ENCODE measurements around the gene MYO1G.

DNA sequence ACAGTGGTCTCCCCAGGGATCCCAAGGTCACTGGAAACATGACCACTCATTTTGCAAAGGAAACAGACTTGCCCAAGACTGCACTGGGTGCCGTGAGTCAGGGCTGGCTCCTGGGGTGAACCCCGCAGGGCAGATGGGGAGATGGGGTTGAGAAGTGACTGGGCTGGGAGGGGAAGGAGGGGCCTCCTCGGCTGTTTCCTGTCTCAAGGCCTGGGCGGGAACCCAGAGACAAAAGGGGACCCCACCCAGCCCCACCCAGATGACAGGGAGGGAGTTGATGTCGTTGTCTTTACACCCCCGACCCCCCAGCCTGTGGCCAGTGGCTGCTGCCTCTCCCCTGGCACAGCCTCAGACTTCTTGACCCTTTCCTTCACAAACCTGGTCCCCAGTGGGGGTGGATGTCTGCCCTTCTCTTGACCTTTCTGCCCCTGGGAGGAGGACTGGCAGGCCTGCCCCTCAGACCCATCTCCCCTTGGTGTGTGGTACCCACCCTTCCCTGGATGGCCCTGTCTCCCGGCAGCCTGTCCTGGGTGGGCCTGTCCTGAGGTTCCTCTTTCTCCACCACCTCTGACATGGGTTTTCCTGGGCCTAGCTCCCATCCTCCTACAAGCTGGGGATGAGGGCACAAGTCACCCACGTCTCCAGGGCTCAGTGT lies 1.4 kb downstream of the MYO1G start:
- TF ChIP-seq POLR2A (IDR thresholded peaks at IDR 0.05) = no peak
- TF ChIP-seq, protein P1, sequence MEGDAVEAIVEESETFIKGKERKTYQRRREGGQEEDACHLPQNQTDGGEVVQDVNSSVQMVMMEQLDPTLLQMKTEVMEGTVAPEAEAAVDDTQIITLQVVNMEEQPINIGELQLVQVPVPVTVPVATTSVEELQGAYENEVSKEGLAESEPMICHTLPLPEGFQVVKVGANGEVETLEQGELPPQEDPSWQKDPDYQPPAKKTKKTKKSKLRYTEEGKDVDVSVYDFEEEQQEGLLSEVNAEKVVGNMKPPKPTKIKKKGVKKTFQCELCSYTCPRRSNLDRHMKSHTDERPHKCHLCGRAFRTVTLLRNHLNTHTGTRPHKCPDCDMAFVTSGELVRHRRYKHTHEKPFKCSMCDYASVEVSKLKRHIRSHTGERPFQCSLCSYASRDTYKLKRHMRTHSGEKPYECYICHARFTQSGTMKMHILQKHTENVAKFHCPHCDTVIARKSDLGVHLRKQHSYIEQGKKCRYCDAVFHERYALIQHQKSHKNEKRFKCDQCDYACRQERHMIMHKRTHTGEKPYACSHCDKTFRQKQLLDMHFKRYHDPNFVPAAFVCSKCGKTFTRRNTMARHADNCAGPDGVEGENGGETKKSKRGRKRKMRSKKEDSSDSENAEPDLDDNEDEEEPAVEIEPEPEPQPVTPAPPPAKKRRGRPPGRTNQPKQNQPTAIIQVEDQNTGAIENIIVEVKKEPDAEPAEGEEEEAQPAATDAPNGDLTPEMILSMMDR (IDR thresholded peaks at IDR 0.05) = no peak

All from esophagus squamous epithelium (tissue), 4 donors.